HG02642 (cell line): ENCODE measurements around the gene ZNF277.
"Not testable (repeated sequence)": the region's sequence is repeated elsewhere in the genome, so short reads cannot be mapped to it uniquely, and the experiment has no call there.

Experiments used
- ATAC-seq: cut with Tn5 transposase; IDR thresholded peaks from one replicate; pipeline ENCODE4 v1.9.1; 2021; ENCODE audit warnings: mild to moderate bottlenecking; ENCODE audit not compliant: unreplicated experiment, poor library complexity

ZNF277 gene

GRCh38 chr7:112283382-112283910, 77.0 kb downstream of the ZNF277 start:
- peak; percentile 47 for ATAC-seq

GRCh38 chr7:112286250-112287086, 80.0 kb downstream of the ZNF277 start:
- peak; percentile 88 for ATAC-seq

- ATAC-seq = no peak
Measured at GRCh38 chr7:112288301-112288700, 81.8 kb downstream of the ZNF277 start.

- ATAC-seq = no peak
Measured at GRCh38 chr7:112290065-112290464, 83.6 kb downstream of the ZNF277 start.

GRCh38 chr7:112292162-112292561, 85.7 kb downstream of the ZNF277 start:
- no peak for ATAC-seq

GRCh38 chr7:112293416-112293815, 86.9 kb downstream of the ZNF277 start:
- no peak for ATAC-seq

GRCh38 chr7:112296432-112296831, 89.9 kb downstream of the ZNF277 start:
- ATAC-seq = no peak

GRCh38 chr7:112297681-112298080, 91.2 kb downstream of the ZNF277 start:
- ATAC-seq = no peak

- ATAC-seq = no peak
Measured at GRCh38 chr7:112298543-112299100, 92.1 kb downstream of the ZNF277 start.

- no peak for ATAC-seq
Measured at GRCh38 chr7:112300072-112300471, 93.6 kb downstream of the ZNF277 start.

GRCh38 chr7:112300831-112301407, 94.4 kb downstream of the ZNF277 start:
- no peak for ATAC-seq

GRCh38 chr7:112302566-112302965, 96.1 kb downstream of the ZNF277 start:
- no peak for ATAC-seq

GRCh38 chr7:112306903-112307302, 100.4 kb downstream of the ZNF277 start:
- ATAC-seq = no peak

- no peak for ATAC-seq
Measured at GRCh38 chr7:112307506-112307905, 101.0 kb downstream of the ZNF277 start.

GRCh38 chr7:112308974-112309373, 102.5 kb downstream of the ZNF277 start:
- no peak for ATAC-seq

- not testable (repeated sequence) for ATAC-seq
Measured at GRCh38 chr7:112316803-112317202, 110.3 kb downstream of the ZNF277 start.

GRCh38 chr7:112322070-112322469, 115.6 kb downstream of the ZNF277 start:
- no peak for ATAC-seq

GRCh38 chr7:112327566-112327965, 121.1 kb downstream of the ZNF277 start:
- no peak for ATAC-seq

- ATAC-seq = no peak
Measured at GRCh38 chr7:112331492-112331891, 125.0 kb downstream of the ZNF277 start.

GRCh38 chr7:112334366-112334765, 127.9 kb downstream of the ZNF277 start:
- ATAC-seq = no peak

- no peak for ATAC-seq
Measured at GRCh38 chr7:112336261-112336660, 129.8 kb downstream of the ZNF277 start.
